Neural progenitor cell (in vitro differentiated cells): ENCODE measurements around the gene ABI3BP. TPM values are rescaled to one million over a fixed set of nuclear protein-coding genes. Genes with fewer than 3 reads are reported as not detected.

Source experiments
- DNase-seq: peaks from one replicate; pipeline ENCODE4 v3.0.0-alpha.2; 2016; ENCODE audit warnings: low spot score
- H2AFZ ChIP-seq: fragments of 200-600 bp; sonication (generic); replicated peaks from 2 replicates; pipeline ENCODE4 v1.6.1; 2016; ENCODE audit warnings: antibody characterized with exemption
- H3F3A ChIP-seq: fragments of 200-600 bp; sonication (generic); 2 replicates; pipeline ENCODE4 v1.6.1; 2016; ENCODE audit warnings: antibody characterized with exemption, low read depth
- H3K27ac ChIP-seq: fragments of 200-600 bp; sonication (generic); 2 replicates; pipeline ENCODE4 v1.5.1; 2016; ENCODE audit warnings: mild to moderate bottlenecking
- H3K27me3 ChIP-seq: fragments of 200-600 bp; sonication (generic); 2 replicates; pipeline ENCODE4 v1.6.1; 2016; ENCODE audit warnings: mild to moderate bottlenecking, moderate library complexity
- H3K36me3 ChIP-seq: fragments of 200-600 bp; sonication (generic); 2 replicates; pipeline ENCODE4 v1.5.1; 2016
- H3K4me1 ChIP-seq: fragments of 200-600 bp; sonication (generic); 2 replicates; pipeline ENCODE4 v1.6.1; 2016; ENCODE audit warnings: mixed run types
- H3K4me2 ChIP-seq: fragments of 200-600 bp; sonication (generic); 2 replicates; pipeline ENCODE4 v1.6.1; 2016
- H3K4me3 ChIP-seq: fragments of 200-600 bp; sonication (generic); 2 replicates; pipeline ENCODE4 v1.5.1; 2016
- H3K79me2 ChIP-seq: fragments of 200-600 bp; sonication (generic); 2 replicates; pipeline ENCODE4 v1.6.1; 2016; ENCODE audit warnings: low read depth
- H3K9ac ChIP-seq: fragments of 200-600 bp; sonication (generic); 2 replicates; pipeline ENCODE4 v1.6.1; 2016
- H3K9me3 ChIP-seq: fragments of 200-600 bp; sonication (generic); 2 replicates; pipeline ENCODE4 v1.5.1; 2016; ENCODE audit warnings: low read depth
- H4K20me1 ChIP-seq: fragments of 200-600 bp; sonication (generic); 2 replicates; pipeline ENCODE4 v1.6.1; 2016; ENCODE audit warnings: low read depth
- H3K27ac Mint-ChIP-seq: 3 replicates; pipeline ENCODE4 v1.8.0; 2021; ENCODE audit warnings: mixed read lengths
- H3K27me3 Mint-ChIP-seq: 2 replicates; pipeline ENCODE4 v1.8.0; 2022; ENCODE audit warnings: low read depth, mild to moderate bottlenecking, inconsistent platforms, moderate library complexity, mixed read lengths; ENCODE audit not compliant: insufficient read depth
- H3K36me3 Mint-ChIP-seq: 3 replicates; pipeline ENCODE4 v1.8.0; 2021; ENCODE audit warnings: mixed read lengths
- H3K4me1 Mint-ChIP-seq: 3 replicates; pipeline ENCODE4 v1.8.0; 2021; ENCODE audit warnings: mixed read lengths
- H3K4me3 Mint-ChIP-seq: 3 replicates; pipeline ENCODE4 v1.8.0; 2021; ENCODE audit warnings: mild to moderate bottlenecking, moderate library complexity, mixed read lengths
- H3K9me3 Mint-ChIP-seq: 3 replicates; pipeline ENCODE4 v1.8.0; 2020; ENCODE audit warnings: mixed read lengths
- CTCF ChIP-seq: fragments of 200-600 bp; sonication (generic); IDR thresholded peaks from 2 replicates; pipeline ENCODE4 v1.5.1; 2017; ENCODE audit warnings: antibody characterized with exemption, mild to moderate bottlenecking
- EZH2 ChIP-seq: fragments of 200-600 bp; sonication (generic); IDR thresholded peaks from 2 replicates; pipeline ENCODE4 v1.6.1; 2017; ENCODE audit warnings: antibody characterized with exemption, mild to moderate bottlenecking, moderate library complexity
- EZH2phosphoT487 ChIP-seq: fragments of 200-600 bp; sonication (generic); IDR thresholded peaks from 2 replicates; pipeline ENCODE4 v1.6.1; 2017; ENCODE audit warnings: antibody characterized with exemption
- total RNA-seq: library from RNA; depleted of rRNA; stranded (reverse); fragments of >200 nt; gene quantifications from 2 replicates; pipeline ENCODE4 v1.2.3, GENCODE V29; 2015; ENCODE audit warnings: low replicate concordance

ABI3BP gene
- total RNA-seq, 1 donor from 2014 or later = not detected

GRCh38 chr3:100844063-100844936, 148.9 kb downstream of the ABI3BP start:
- no peaks in the 10 kb centered on the region for H3K36me3 ChIP-seq
- TF ChIP-seq CTCF = no peak
- no peak for TF ChIP-seq EZH2phosphoT487
- TF ChIP-seq EZH2 = no peak
- H3K4me1 Mint-ChIP-seq = no peaks in the 10 kb centered on the region
- no peak overlapping the region for H3K27ac Mint-ChIP-seq
- no peaks in the 10 kb centered on the region for H3K79me2 ChIP-seq
- no peak overlapping the region for H3K4me2 ChIP-seq
- H2AFZ ChIP-seq = no peak overlapping the region
- no peaks in the 10 kb centered on the region for H3K4me1 ChIP-seq
- no peaks in the 10 kb centered on the region for H3K9me3 ChIP-seq
- H3F3A ChIP-seq = no peaks in the 10 kb centered on the region
- no peak overlapping the region for H3K9ac ChIP-seq
- DNase-seq = no peak
- H4K20me1 ChIP-seq = no peaks in the 10 kb centered on the region
- H3K4me3 ChIP-seq = no peak overlapping the region
- no peak overlapping the region for H3K27ac ChIP-seq
- no peak overlapping the region for H3K4me3 Mint-ChIP-seq
- H3K27me3 ChIP-seq = no peaks in the 10 kb centered on the region
- no peaks in the 10 kb centered on the region for H3K9me3 Mint-ChIP-seq
- no peaks in the 10 kb centered on the region for H3K36me3 Mint-ChIP-seq
- H3K27me3 Mint-ChIP-seq = peaks cover 1% of the 10 kb centered on the region

- no peak for TF ChIP-seq EZH2
- TF ChIP-seq EZH2phosphoT487 = no peak
- TF ChIP-seq CTCF = no peak
- DNase-seq = no peak
- Histone ChIP-seq H3K4me1 (peaks cover 6% of the 10 kb centered on the region), H4K20me1 (no peaks in the 10 kb centered on the region), H3K79me2 (no peaks in the 10 kb centered on the region), H3K27ac (no peak overlapping the region), H3K4me2 (no peak overlapping the region), H3K27me3 (no peaks in the 10 kb centered on the region), H3K4me3 (no peak overlapping the region), H3K36me3 (no peaks in the 10 kb centered on the region), H3K9me3 (no peaks in the 10 kb centered on the region), H2AFZ (no peak overlapping the region), H3F3A (no peaks in the 10 kb centered on the region), H3K9ac (no peak overlapping the region)
- Mint-ChIP-seq H3K36me3 (no peaks in the 10 kb centered on the region), H3K4me3 (no peak overlapping the region), H3K27ac (no peak overlapping the region), H3K4me1 (peaks cover 4% of the 10 kb centered on the region), H3K27me3 (peaks cover 4% of the 10 kb centered on the region), H3K9me3 (no peaks in the 10 kb centered on the region)
Measured at GRCh38 chr3:100838157-100838556, 155.1 kb downstream of the ABI3BP start.

- H3K4me1 Mint-ChIP-seq = peaks cover 4% of the 10 kb centered on the region
- Histone ChIP-seq H3K4me1 (peaks cover 6% of the 10 kb centered on the region), H3K27ac (no peak overlapping the region), H3K4me2 (no peak overlapping the region), H2AFZ (peak overlapping the region; percentile 20), H3K9me3 (no peaks in the 10 kb centered on the region), H4K20me1 (no peaks in the 10 kb centered on the region), H3F3A (no peaks in the 10 kb centered on the region), H3K9ac (no peak overlapping the region), H3K27me3 (no peaks in the 10 kb centered on the region), H3K79me2 (no peaks in the 10 kb centered on the region), H3K36me3 (no peaks in the 10 kb centered on the region), H3K4me3 (no peak overlapping the region)
- H3K9me3 Mint-ChIP-seq = no peaks in the 10 kb centered on the region
- no peaks in the 10 kb centered on the region for H3K36me3 Mint-ChIP-seq
- no peak overlapping the region for H3K4me3 Mint-ChIP-seq
- DNase-seq = no peak
- H3K27me3 Mint-ChIP-seq = peaks cover 4% of the 10 kb centered on the region
- TF ChIP-seq EZH2 (no peak), EZH2phosphoT487 (no peak), CTCF (no peak)
- H3K27ac Mint-ChIP-seq = no peak overlapping the region
Measured at GRCh38 chr3:100836661-100837060, 156.6 kb downstream of the ABI3BP start.
